Hematopoietic multipotent progenitor cell treated with erythropoietin and hydrocortisone succinate and interleukin-3 and kit ligand, for 8 days (in vitro differentiated cells): ENCODE data around the gene TRPM2.

Source experiments
- DNase-seq: peaks from one replicate; pipeline ENCODE4 v3.0.0-alpha.2; 2015

Gene TRPM2

DNA sequence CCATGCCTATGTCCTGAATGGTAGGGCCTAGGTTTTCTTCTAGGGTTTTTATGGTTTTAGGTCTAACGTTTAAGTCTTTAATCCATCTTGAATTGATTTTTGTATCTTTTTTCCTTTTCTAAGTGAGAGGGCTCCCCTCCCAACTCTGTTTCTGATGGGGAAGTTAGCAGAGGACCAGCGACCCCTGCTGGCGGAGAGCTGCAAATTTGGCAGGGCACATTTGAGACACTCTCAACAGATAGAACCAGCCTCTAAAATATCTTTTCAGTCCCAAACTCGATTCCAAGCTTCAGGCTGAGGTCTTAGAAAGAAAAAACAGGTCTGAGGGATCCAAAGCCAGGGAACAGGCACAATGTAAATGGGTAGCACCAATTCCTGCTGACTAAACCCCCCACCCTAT is 134.4 kb downstream of the TRPM2 start:
- peak; percentile 33 for DNase-seq

DNA sequence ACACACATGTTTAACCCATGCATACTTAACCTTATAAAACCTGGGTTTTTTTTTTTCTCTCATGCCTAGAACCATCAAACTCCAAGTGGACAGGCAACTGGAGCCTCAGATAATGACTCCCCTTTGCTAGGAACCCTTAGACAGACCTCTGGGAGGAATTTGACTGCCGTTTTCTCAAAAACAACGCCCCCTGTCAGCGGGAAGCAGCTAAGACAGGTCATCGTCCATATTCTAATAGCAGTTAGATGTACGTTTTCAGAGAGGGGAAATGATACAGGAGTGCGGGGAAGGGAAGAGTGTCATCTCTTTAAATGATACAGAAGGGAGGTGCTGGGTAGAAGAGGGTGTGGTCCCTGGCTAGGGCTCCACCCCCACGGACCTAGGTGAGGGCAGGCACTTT is 136.5 kb downstream of the TRPM2 start:
- DNase-seq, result no peak

DNA sequence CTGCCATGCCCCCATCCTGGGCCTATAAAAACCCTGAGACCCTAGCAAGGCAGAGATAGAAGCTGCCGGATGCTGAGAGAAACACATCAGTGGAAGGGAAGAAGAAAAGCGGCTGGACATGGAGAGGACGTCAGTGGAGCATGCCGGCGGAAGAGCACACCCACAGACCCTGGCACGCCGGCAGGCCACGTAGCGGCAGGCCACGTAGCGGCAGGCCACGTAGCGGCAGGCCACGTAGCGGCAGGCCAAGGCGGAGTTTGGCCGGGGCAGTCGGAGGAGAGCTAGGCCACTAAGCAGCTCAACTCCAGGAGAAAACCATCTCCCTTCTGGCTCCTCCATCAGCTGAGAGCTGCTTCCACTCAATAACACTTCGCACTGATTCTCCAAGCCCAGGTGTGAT is 137.0 kb downstream of the TRPM2 start:
- no peak for DNase-seq

DNA sequence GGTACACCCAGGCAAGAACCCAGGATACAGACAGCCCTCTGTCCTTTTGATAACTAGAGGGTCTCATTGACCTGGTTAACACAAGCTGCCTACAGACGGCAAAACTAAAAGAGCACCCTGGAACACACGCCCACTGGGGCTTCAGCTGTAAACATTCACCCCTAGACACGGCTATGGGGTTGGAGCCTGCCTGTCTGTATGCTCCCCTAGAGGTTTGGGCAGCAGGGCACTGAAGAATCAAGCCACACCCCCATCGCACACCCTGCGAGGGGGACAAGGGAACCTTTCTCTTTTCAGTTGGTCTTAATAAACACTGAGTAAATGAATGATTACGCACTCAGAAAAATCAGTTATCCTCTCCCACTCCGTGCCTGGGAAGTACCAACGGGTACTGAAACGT is 137.4 kb downstream of the TRPM2 start:
- DNase-seq, result no peak
